Neural crest cell (in vitro differentiated cells): ENCODE results near the gene MRPS35. TPM values are rescaled to one million over a fixed set of nuclear protein-coding genes. Genes with fewer than 3 reads are reported as not detected.

Experiments used
- DNase-seq: peaks from one replicate; pipeline ENCODE4 v3.0.0; 2021; ENCODE audit warnings: low read depth, mixed read lengths, low spot score
- H3K27ac Mint-ChIP-seq: one replicate; pipeline ENCODE4 v1.8.0; 2021; ENCODE audit warnings: mild to moderate bottlenecking, mixed read lengths; ENCODE audit not compliant: unreplicated experiment
- H3K27me3 Mint-ChIP-seq: 2 replicates; pipeline ENCODE4 v1.8.0; 2021; ENCODE audit warnings: low read depth, mild to moderate bottlenecking, mixed read lengths
- H3K36me3 Mint-ChIP-seq: 2 replicates; pipeline ENCODE4 v1.8.0; 2021; ENCODE audit warnings: low read depth, mild to moderate bottlenecking, mixed read lengths
- H3K4me1 Mint-ChIP-seq: 2 replicates; pipeline ENCODE4 v1.8.0; 2021; ENCODE audit warnings: mixed read lengths
- H3K4me3 Mint-ChIP-seq: one replicate; pipeline ENCODE4 v1.8.0; 2021; ENCODE audit warnings: mild to moderate bottlenecking, mixed read lengths
- H3K9me3 Mint-ChIP-seq: 2 replicates; pipeline ENCODE4 v1.8.0; 2021; ENCODE audit warnings: mixed read lengths
- total RNA-seq: library from RNA; stranded (reverse); gene quantifications from 2 replicates; pipeline ENCODE4 v1.2.1, GENCODE V29; 2021
- TF ChIP-seq, protein P1 (sequence below): fragments of 200-600 bp; sonication (generic); conservative IDR thresholded peaks from 2 replicates; pipeline ENCODE4 v1.5.0; 2021; ENCODE audit warnings: antibody characterized with exemption, mild to moderate bottlenecking

MRPS35 gene
- total RNA-seq, 1 donor from 2014 or later = 35.4 TPM

DNA sequence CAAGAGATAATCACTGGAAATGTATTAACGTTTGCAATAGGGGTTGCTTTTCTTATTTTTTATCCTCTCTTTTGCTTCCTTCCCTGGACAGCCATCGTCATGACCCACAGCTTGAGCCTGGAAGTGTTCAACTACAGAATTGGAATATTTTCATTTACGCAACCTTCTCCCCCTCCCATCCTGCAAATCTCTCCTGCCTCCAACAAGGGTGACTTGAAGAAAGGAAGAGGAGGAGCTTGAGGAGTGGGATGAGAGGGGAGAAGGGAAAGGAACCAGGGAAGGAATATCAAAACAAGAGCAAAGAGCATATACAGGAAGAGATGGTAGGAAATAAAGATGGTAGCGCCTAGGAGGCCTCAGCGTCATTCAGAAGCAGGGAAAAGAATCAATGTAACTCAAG is 71.0 kb downstream of the MRPS35 start:
- Mint-ChIP-seq H3K4me3 (peak overlapping the region; percentile 83), H3K27ac (no peak overlapping the region), H3K36me3 (peaks cover 14% of the 10 kb centered on the region), H3K27me3 (no peaks in the 10 kb centered on the region), H3K4me1 (peaks cover 65% of the 10 kb centered on the region), H3K9me3 (no peaks in the 10 kb centered on the region)
- no peak for DNase-seq
- TF ChIP-seq, protein P1, sequence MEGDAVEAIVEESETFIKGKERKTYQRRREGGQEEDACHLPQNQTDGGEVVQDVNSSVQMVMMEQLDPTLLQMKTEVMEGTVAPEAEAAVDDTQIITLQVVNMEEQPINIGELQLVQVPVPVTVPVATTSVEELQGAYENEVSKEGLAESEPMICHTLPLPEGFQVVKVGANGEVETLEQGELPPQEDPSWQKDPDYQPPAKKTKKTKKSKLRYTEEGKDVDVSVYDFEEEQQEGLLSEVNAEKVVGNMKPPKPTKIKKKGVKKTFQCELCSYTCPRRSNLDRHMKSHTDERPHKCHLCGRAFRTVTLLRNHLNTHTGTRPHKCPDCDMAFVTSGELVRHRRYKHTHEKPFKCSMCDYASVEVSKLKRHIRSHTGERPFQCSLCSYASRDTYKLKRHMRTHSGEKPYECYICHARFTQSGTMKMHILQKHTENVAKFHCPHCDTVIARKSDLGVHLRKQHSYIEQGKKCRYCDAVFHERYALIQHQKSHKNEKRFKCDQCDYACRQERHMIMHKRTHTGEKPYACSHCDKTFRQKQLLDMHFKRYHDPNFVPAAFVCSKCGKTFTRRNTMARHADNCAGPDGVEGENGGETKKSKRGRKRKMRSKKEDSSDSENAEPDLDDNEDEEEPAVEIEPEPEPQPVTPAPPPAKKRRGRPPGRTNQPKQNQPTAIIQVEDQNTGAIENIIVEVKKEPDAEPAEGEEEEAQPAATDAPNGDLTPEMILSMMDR = no peak

DNA sequence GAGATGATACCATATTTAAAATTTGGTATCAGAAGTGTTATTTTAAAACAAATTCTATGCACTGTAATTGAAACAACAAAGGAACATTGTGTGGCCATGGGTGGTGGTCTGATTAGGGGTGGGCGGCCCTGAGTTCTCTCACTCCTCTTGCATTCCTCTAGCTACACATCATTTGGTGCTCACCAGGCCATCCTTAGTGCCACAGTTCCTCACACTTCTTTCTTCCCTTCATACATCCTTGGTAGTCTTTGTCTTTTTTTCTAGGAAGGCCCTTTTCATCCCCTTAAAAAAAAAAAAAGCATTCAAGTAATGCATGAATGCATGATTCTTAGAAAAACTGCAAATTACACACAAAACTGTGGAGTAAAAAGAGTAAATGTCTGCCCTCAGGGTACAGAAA is 71.8 kb downstream of the MRPS35 start:
- peak overlapping the region; percentile 76 for H3K27ac Mint-ChIP-seq
- peak overlapping the region; percentile 83 for H3K4me3 Mint-ChIP-seq
- H3K27me3 Mint-ChIP-seq = no peaks in the 10 kb centered on the region
- H3K9me3 Mint-ChIP-seq = no peaks in the 10 kb centered on the region
- TF ChIP-seq, protein P1 = no peak
- DNase-seq = no peak
- peaks cover 58% of the 10 kb centered on the region for H3K4me1 Mint-ChIP-seq
- H3K36me3 Mint-ChIP-seq = peaks cover 14% of the 10 kb centered on the region

DNA sequence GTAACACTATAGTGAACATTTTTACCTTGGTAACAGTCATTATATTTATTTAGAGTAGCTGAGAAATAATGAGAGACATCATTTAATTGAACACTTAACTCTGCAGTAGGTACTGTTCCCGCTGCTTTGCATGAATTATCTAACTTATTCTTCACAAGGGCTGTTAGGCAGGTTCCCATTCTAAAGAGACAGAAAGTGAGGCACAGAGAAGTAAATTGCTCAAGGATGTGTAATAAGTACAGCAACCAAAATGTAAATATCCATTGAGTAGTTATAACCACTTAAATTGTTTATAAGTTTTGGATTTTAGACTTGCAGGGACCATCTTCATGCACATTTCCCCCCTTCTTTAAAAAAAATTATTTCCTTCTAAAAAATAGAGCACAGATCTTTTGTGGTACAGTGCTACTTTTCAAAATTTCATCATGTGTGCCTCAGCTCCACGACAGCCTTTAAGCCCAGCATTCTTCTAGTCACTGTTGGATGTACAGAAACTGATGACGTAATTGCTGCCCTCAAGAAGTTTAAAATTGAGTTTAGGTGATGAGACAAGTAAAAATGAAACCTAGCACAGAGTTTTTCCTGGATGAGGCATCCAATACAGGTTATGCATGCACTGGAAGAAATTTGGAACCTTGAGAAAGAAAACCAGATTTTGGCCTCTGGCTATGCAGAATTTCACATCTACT is 75.4 kb downstream of the MRPS35 start:
- H3K9me3 Mint-ChIP-seq = no peaks in the 10 kb centered on the region
- peaks cover 16% of the 10 kb centered on the region for H3K36me3 Mint-ChIP-seq
- no peak for DNase-seq
- peaks cover 41% of the 10 kb centered on the region for H3K4me1 Mint-ChIP-seq
- TF ChIP-seq, protein P1 = no peak
- H3K4me3 Mint-ChIP-seq = no peak overlapping the region
- no peaks in the 10 kb centered on the region for H3K27me3 Mint-ChIP-seq
- no peak overlapping the region for H3K27ac Mint-ChIP-seq

DNA sequence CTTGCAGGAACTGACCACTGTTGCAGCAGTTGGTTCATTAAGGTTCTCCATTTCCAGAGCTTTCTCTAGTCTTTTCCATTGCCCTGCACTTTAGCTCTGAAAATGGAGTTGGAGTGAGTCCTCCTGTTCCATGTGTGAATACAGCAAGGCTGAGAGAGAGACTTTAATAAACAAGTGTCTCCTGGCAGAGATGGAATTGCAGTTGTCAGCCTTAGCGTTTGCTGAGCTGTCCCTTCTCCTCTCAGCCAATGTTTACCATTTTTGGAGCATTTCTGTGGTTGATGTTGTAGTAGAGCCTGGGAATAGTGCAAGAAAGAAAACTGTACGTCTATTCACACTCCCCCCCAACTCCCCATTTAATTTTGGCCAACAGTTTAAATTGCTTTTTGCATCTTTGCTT is 76.9 kb downstream of the MRPS35 start:
- H3K4me1 Mint-ChIP-seq = peaks cover 26% of the 10 kb centered on the region
- H3K4me3 Mint-ChIP-seq = no peak overlapping the region
- H3K27me3 Mint-ChIP-seq = no peaks in the 10 kb centered on the region
- no peaks in the 10 kb centered on the region for H3K9me3 Mint-ChIP-seq
- H3K36me3 Mint-ChIP-seq = peaks cover 23% of the 10 kb centered on the region
- no peak for DNase-seq
- TF ChIP-seq, protein P1 = no peak
- H3K27ac Mint-ChIP-seq = no peak overlapping the region

DNA sequence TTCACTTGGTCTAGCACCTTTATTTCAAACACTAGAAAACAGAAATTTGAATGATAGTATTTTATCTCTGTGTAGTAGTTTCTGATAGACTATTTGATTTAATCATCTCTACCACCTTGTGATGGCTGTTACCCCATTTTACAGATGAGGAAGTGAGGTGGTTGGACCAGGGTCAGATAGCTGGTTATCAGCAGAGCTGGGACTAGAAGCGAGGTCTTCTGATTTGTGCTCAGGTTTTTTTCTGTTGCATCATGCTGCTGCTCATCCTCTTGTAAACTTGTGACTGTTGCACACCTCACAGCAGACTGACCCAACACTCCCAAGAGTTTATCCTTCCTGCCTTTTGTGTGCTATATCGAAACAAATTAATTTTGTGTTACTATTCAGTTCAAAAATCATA is 79.5 kb downstream of the MRPS35 start:
- TF ChIP-seq, protein P1 = no peak
- H3K27me3 Mint-ChIP-seq = no peaks in the 10 kb centered on the region
- H3K4me1 Mint-ChIP-seq = peaks cover 10% of the 10 kb centered on the region
- H3K27ac Mint-ChIP-seq = no peak overlapping the region
- H3K4me3 Mint-ChIP-seq = no peak overlapping the region
- no peak for DNase-seq
- H3K9me3 Mint-ChIP-seq = no peaks in the 10 kb centered on the region
- H3K36me3 Mint-ChIP-seq = peaks cover 19% of the 10 kb centered on the region
